SHP77 (cell line): ENCODE results near the gene EOMES.
"Not testable (repeated sequence)": the region's sequence is repeated elsewhere in the genome, so short reads cannot be mapped to it uniquely, and the experiment has no call there.

Experiments
- DNase-seq, 2 experiments: peaks; one replicate each; lab custom pipeline; 2025; lab: John Stamatoyannopoulos, UW

Gene EOMES

DNA sequence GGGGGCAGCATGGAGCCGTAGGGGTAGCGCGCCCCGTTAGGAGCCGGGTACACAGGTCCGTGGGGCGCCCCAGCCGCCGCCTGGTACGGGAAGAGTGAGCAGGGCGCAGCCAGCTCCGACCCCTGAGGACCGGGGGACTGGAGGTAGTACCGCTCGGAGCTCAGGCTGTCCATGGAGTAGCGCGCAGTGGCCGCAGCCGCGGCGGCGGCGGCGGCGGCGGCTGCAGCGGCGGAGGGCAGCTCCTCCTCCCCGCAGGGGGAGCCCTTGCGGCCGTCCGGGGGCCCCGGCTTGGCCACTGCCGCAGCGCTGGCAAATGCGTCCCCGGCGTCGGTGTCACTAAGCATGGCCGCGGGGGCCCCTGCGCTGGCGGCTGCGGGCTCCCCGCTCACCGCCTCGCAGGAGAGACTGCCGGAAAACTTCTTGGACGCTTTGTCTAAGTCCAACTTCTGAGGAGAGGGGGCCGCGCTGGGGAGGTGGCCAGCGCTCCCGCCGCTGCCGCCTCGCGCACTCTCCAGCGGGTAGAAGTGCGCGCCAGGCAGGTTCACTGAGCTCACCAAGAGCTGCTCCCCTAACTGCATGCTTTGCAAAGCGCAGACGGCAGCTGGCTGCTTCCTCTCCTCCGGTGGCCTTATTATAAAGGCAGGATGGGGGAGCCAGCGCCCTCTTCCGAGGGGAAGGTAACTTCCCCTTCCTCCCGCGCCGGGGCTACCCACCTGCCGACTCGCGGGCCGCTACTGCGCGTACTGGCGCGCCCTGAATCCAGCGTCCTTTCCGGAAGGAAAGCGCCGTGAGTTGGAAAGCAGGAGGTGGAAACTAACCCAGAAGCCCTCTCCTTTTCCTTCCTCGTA is at the start of gene EOMES:
Gene EOMES, minus strand, starts transcription at position 607 of the 848 bp plus-strand sequence. Its CDS starts 29 bp downstream, at position 578.
- no peak for DNase-seq

DNA sequence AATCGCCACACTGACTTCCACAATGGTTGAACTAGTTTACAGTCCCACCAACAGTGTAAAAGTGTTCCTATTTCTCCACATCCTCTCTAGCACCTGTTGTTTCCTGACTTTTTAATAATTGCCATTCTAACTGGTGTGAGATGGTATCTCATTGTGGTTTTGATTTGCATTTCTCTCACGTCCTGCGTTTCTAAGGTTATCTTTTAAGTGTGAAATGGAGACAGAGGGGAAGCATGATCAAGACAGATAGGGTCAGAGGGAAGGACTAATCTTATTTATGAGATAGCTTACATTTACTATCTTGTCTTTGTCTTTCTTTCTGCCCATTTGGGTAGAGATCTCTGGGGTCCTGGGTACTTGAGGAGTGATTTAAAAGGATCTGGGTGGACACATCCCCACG is 48.3 kb upstream of the EOMES start:
- DNase-seq = not testable (repeated sequence)

DNA sequence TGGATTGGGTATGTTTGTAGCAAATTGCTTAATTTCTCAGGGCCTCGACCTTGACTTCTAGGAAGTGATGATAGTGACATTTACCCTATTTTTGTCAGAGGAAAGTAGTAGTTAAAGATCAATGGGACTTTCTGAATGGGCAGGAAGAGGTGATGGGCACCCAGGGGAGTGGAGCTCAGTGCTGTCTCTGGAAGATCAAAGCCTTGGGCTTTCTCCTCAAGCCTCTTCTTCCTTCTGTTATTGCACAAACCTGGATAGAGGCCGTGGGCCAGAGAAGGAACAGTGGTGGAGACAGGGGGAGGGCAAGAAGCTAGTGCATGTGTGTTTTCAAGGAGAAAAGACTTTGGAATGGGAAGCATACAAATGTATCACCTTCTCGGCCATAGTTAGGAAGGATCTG is 44.9 kb upstream of the EOMES start:
- DNase-seq = no peak

DNA sequence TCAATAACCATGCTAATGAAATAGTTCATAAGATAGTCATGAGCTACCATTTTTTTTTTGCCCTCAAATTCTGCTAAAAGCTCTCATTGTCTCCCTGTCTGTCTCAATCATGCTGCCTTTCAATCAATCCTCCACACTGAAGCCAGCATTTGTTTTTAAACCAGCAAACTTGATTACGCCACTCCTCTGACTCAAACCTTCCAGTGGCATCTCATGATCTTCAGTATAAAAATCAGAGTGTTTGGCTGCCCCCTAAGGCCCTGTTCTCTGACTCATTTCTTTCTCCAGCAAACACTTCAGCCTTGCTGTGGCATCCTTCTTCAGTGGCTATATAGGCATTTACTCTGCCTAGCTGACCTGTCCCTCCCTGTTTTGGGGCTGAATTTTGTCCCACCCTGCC is 36.0 kb upstream of the EOMES start:
- DNase-seq = no peak

DNA sequence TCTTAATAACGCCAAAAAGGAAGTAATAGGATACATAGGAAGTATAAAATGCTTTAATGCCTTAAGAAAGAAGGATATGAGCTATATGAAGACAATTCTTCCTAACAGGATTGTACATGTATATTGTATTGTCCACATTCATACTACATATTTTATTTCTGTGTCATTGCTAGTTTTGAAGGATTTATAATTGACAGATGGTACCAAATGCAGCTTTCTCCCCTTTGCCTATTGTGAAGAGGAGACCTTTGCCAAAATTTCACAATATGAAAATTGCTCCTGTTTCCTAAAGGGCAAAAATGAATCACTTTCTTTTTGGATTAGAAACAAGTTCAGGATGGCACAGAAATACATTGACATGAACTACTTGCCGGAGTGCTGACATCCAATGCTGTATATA is 34.8 kb upstream of the EOMES start:
- no peak for DNase-seq

DNA sequence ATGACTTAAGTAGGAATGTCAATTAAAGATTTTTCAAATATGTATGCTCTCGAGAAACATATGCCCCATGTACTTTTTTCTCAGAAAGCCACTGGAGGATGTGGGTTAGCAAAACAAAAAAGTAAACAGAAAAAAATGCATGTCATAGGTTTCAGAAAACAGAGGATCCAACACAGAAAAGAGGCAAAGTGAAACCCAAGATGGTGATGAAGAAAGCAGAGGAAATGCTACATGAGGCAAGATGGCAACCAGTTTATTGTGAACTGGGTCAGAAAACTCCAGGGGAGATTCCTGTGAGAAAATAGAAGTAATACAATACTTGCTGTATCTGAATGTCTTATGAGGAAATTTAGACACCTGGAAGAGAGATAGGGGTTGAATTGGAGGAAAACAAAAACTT is 30.8 kb upstream of the EOMES start:
- DNase-seq = no peak

DNA sequence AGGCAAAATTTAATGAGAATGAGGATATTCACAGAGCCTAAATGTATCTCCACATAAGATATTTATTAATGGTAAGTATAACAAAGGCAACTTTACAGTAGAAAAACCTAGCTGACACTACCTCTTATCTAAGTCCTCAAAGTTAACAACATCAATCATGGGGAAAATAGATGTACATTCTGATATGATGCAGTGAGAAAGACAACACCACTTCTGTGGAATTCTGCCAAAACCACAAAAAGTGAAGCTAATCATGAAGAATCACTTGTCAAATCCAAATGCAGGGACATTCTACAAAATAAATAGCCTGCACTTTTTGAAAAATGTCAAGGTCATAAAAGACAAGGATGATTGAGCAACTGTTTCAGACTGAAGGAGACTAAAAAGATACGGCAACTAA is 27.5 kb upstream of the EOMES start:
- DNase-seq = no peak

DNA sequence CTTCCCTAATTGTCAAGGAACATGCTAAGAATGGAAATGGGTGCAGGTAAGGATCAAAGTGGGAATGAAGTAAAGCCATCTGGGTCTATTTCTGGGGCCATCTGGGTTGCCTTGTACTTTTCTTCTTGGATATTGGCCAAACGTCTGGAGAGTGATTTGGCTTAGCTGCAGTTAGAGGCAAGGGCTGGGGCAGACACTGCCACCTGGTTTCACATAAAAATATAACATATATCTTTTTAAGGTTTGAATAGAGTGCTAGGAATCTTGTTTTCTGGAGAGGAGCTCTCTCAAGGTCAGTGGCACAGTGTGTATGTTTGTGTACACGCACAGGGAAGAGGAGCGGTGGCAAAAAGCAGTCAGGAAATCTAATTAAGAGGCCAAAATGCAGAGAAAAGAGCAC is 24.7 kb upstream of the EOMES start:
- no peak for DNase-seq

DNA sequence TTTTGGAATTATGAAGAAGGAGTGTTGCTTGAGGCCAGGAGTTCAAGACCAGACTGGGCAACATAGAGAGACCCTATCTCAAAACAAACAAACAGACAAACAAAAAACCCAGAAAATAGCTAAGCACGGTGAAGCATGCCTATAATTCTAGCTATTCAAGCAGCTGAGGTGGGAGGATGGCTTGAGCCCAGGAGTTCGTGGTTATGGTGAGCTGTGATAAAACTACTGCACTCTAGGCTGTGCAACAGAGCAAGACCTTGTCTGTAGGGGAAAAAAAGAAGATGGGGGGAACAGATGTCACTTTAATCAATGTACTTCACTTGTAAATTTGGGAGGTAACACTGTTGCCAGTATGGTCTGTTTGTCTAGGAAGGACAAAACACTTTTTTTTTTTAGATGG is 18.7 kb upstream of the EOMES start:
- DNase-seq = no peak

DNA sequence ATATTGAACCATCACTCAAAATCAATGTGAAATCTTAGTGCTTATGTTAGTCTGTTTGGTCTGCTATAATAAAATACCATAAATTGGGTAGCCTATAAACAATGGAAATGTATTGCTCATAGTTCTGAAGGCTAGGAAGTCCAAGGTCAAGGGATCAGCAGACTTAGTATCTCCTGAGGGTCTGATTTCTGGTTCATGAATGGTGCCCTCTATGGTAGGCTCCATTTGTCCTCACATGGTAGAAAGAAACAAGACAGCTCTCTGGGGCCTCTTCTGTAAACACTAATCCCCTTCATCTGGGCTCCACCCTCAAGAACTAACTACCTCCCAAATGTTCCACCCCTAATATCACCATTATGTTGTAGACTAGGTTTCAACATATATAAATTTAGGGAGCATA is 15.0 kb upstream of the EOMES start:
- DNase-seq = no peak

DNA sequence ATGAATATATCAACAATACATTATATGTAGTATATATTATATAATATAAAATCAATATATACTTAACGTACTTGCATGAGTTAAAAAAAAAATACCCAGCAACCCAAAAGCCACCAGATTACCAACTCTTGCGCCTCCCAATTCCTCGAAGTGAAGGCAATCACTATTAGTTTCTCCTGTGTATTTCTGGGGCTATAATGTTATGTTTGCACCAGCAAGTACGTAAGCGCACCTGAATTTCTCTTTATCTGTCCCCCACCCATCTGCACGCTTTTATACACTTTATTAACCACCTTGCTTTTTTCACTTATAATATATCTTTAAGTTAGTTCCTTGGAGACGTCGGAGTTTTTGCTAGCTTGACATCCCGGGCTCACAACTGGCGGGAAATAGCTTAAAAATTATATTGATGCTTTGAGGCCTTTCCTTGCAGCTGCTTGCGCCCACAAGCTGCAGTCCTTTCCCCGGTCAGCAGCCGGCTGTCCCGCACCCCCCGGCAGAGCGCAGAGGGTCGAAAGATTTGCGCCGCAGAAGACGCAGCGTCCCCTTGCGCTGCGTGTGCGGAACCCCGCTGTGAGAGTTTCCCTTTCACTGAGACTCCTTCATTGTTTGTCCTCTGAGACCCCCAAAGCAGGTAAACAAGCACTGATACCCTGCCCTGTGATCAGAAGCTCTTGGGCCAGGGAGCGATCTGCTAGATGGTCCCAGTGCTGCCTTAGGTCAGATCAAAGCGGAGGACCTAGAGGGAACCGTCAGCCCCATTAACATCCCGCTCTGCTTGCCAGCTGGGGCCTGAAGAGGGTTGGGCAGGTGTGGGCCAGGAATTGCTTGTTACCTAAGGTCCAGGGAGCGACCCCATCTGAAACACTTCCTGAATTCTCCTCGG is 8.9 kb upstream of the EOMES start:
- DNase-seq = no peak

DNA sequence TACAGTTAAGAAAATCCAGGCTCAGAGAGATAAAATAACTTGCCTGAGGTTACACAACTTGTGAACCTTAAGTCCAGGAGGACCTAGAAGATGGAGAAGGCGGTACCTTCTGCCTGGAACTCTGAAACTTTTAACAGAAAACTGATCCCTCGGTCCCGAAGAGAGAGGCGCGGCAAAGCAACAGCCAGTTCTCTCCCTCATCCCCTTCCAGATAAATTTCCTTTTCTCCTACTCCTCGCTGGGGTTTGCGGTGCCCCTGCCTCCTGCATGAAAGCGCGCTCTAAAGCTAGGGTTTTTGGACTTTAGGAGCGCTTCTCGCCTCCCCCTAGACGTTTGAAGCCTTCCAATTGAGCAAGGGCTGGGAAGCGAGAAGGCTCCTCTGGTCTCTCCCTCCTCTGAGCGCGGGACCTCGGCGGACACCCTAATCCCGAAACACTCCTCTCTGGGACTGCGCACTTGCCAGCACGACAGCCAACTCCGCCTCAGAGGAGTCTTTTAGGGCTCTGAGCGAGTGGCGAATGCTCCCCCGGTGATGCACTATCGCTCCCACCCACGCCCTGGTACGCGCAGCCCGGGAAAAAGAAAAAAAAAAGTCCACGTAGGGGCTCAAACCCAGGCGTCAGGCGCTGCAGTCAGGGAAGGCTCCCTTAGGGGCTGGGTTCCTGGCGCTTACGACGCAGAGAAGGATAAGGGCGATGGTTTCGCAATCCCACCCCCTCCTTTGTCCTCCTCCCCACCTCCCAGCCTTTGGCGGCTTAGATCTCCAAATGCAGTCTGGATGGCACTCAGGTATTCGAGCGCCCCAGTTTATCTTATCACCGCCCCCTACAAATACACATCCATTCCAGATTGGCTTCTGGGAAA is 7.9 kb upstream of the EOMES start:
- no peak for DNase-seq

DNA sequence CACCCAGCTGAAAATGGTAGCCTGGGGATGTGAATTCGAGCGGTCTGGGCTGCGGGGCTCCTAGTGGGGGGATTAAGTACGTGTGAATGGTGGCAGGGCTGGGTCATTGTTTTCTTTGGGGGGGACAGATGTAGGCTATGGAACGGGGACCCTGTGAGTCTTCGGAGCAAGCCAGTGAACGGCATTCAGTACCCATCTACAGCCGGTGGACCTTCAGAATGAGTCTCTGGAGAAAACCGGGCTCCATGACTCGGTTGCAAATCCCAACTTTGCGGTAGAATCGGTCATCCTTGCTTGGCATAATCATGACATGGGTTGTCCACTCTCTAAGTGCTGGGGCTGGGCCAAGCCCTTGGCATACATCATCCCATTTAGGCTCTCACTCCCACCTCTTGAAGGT is 7.2 kb upstream of the EOMES start:
- no peak for DNase-seq

DNA sequence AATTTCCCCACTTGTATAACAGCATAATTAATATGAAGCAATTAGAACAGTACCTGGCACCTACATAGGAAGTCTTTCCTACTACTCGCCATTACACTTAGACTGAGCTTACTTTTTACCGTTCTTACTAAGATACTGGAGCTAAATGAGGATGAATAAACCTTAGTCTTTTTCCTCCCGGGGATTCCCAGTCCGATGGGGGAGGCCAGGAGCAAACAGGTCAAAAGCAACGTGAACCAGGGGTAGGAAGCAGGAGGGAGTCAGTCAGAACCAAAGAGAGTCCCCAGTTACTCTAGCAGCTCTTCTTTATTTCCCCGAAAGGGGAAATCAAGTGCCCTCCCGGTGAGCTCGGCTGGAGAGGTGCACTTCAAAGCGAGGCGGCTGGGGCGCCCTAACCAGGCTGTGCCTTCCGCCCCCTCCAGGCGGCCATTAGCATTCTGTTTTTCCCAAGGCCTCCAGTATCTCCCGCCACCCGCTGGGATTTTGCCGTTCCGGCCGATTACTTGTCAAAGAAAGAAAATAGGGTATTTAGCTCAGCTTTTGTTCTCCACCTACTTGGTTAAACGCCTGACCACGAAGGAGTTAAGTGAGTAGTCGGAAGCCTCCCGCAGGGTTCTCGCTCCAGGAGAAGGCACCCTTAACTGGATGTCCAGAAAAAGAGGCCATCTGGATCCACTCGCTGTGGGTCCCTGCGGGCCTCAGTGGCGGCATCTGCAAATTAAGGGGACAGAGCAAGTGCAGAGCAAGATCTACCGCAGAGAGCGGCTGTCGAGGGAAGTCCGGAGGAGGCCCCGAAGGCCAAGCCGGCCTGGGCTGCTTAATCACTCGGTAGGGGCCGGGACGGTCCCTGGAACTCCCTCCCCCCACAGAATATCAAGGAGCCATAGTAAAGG is 6.3 kb upstream of the EOMES start:
- DNase-seq = no peak

DNA sequence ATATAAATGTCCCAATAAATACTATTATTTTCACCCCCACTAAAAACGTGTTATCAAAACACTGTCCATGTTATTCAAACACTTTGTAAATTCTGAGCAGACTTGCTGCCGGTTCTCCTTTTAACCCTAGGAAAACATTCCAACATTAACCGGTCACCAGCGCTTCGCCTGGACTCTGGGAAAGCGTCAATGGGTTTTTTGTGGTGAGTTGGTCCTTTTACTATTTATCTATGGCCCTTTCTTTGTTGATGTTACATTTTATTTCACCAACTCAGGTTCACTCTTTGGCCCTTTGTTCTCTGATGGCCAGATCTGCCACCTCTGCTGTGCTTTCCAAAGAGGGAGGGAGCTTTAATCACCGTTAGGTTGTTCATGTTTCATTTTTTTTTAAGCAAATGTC is 4.1 kb upstream of the EOMES start:
- no peak for DNase-seq

DNA sequence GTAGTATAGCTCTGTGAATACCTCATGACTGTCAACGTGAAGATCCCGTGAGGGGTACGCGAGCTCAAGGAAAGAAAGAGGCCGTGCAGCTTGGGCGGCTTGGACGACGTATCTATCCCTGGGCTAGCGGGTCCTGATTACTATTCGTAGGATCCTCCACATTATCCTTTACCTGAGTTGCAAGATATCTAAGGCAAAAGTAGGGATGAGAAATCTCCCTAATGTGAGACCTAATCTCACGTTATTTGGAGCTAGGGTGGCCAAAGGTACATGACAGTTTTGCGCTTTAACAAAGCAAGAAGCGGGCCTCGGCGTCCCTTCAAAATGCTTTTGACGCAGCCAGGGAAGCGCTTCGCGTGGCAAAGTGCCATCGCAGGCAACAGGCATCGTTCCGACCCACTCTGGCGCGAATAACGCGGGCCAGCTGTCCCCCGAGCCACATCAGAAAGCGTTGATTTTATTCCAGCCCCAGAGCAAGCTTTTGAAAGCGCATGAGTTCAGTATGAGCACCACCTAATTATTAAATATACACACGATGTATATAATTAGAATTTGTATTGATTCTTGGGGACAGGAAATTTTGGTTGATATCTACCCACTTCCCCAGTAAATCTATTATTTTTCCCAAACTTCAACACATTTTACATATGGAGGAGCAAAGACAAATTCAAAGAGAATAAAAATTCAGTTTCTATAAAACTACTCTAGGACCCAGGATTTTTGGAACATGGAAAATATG is 2.5 kb upstream of the EOMES start:
- DNase-seq = no peak

DNA sequence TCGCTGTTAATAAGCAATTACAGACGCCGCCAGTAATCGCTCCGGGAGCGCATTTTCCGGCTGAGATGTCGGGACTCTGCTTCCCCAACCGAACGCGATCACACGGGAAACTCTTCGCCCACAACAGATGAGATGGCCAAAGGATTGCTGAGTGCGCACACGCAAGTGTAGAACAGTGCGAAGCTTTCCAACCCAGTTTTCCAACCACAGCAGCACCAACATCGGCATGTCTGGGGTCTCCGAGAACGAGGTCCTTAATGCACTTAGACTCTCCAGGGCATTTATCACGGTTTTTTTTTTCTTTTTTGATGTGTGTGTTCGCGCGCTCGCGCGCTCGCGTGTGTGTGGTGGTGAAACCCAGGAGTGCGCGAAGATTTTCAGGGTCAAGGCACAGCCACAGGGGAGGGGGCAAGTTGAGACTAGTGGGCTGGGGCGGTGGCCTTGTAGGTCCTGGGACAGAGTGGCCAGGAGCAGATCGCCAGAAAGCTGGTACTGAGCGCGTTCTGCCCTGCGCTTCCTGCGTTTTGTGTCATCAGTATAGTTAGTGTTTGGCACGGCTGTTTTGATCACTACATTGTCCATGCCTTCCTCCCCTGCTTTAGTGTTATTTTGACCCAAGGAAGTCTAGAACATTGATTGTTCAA is 1.8 kb upstream of the EOMES start:
- DNase-seq = no peak

DNA sequence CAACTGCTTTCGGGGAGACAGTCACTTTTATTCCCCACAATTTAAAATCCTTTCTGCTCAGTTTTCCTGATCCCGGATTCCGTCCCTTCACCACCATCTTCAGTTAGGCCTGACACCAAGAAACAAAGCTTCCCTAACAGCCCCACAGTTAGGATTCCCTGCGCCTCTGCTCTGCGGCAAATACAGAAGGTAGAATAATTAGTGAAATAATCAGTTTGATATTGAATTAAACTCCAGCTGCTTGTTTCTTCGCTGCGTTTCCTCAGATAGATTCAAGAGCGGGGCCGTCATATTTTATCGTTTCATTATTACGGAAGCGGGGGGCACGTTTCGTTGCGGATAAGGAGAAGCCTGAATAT is 1.3 kb upstream of the EOMES start:
- DNase-seq = no peak

DNA sequence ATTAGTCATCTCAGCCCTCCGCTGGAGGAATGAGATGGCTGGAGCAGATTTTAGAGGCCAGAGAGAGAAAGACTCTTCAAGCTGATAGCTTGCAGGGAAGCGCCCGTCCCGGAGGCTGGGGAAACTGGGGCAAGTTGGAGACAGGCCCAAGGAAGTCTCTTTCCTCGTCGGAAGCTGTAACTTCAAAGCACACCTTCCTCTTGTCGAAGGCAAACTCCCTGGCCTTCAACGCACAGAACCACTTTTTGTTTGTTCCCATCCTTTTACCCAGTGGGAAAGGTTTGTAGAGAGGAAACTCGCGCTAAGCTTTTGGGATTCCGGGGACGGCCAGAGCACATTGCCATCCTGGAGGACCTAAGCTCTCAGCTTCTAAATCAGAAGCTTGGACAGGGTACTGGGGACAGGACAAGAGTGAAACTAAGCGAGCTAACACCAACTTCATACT is 900 bp upstream of the EOMES start:
- no peak for DNase-seq
